COLO668 (cell line): ENCODE data around the gene ZNF337.
"Not testable (repeated sequence)": the region's sequence is repeated elsewhere in the genome, so short reads cannot be mapped to it uniquely, and the experiment has no call there.

Source experiments
- DNase-seq: peaks from one replicate; lab custom pipeline; 2025; ENCODE audit not compliant: unreplicated experiment; lab: John Stamatoyannopoulos, UW

Gene ZNF337

GRCh38 chr20:25630615-25631014 lies 66.0 kb downstream of the ZNF337 start:
- DNase-seq: not testable (repeated sequence)

- no peak for DNase-seq
These were observed 66.7 kb downstream of the ZNF337 start for GRCh38 chr20:25629816-25630499.

GRCh38 chr20:25626779-25627178 lies 69.9 kb downstream of the ZNF337 start:
- no peak for DNase-seq

GRCh38 chr20:25624500-25624939 lies 72.1 kb downstream of the ZNF337 start:
- no peak for DNase-seq
